GM18867 (cell line): ENCODE data around the gene ITGB7.

ENCODE experiments used
- ATAC-seq: cut with Tn5 transposase; IDR thresholded peaks from one replicate; pipeline ENCODE4 v1.9.1; 2021; ENCODE audit warnings: mild to moderate bottlenecking, moderate library complexity; ENCODE audit not compliant: unreplicated experiment

The ITGB7 gene

GRCh38 chr12:53198486-53199110 lies 8.5 kb downstream of the ITGB7 start:
- no peak for ATAC-seq

- ATAC-seq = no peak
Measured at GRCh38 chr12:53197011-53197640, 9.9 kb downstream of the ITGB7 start.

GRCh38 chr12:53196486-53196885 lies 10.6 kb downstream of the ITGB7 start:
- ATAC-seq = no peak

GRCh38 chr12:53195516-53196420 lies 11.3 kb downstream of the ITGB7 start:
- ATAC-seq = no peak

- no peak for ATAC-seq
Measured at GRCh38 chr12:53194973-53195372, 12.1 kb downstream of the ITGB7 start.

- no peak for ATAC-seq
Measured at GRCh38 chr12:53193985-53194716, 12.9 kb downstream of the ITGB7 start.

GRCh38 chr12:53193040-53193439 lies 14.0 kb downstream of the ITGB7 start:
- ATAC-seq = no peak

- no peak for ATAC-seq
Measured at GRCh38 chr12:53192531-53193021, 14.5 kb downstream of the ITGB7 start.

- no peak for ATAC-seq
Measured at GRCh38 chr12:53191885-53192530, 15.0 kb downstream of the ITGB7 start.

GRCh38 chr12:53191096-53191884 lies 15.8 kb downstream of the ITGB7 start:
- ATAC-seq = no peak

- ATAC-seq = no peak
Measured at GRCh38 chr12:53190108-53190729, 16.8 kb downstream of the ITGB7 start.

- ATAC-seq = no peak
Measured at GRCh38 chr12:53187145-53187899, 19.7 kb downstream of the ITGB7 start.

GRCh38 chr12:53186745-53187144 lies 20.3 kb downstream of the ITGB7 start:
- ATAC-seq = no peak

GRCh38 chr12:53185582-53186153 lies 21.4 kb downstream of the ITGB7 start:
- ATAC-seq = no peak

GRCh38 chr12:53184828-53185227 lies 22.2 kb downstream of the ITGB7 start:
- no peak for ATAC-seq

GRCh38 chr12:53182903-53183302 lies 24.1 kb downstream of the ITGB7 start:
- no peak for ATAC-seq

- ATAC-seq = no peak
Measured at GRCh38 chr12:53181935-53182334, 25.1 kb downstream of the ITGB7 start.
